ENCODE data around the gene ZNF778. TPM values are rescaled to one million over a fixed set of nuclear protein-coding genes. Genes with fewer than 3 reads are reported as not detected.
"Not testable (repeated sequence)": the region's sequence is repeated elsewhere in the genome, so short reads cannot be mapped to it uniquely, and the experiment has no call there.

The ZNF778 gene
- total RNA-seq, 1 donor from 2014 or later: 13.7 TPM

GRCh38 chr16:89210904-89211515 is 6.5 kb upstream of the ZNF778 start:
- no peak for DNase-seq (ENCODE audit: low read depth, low spot score)

DNA sequence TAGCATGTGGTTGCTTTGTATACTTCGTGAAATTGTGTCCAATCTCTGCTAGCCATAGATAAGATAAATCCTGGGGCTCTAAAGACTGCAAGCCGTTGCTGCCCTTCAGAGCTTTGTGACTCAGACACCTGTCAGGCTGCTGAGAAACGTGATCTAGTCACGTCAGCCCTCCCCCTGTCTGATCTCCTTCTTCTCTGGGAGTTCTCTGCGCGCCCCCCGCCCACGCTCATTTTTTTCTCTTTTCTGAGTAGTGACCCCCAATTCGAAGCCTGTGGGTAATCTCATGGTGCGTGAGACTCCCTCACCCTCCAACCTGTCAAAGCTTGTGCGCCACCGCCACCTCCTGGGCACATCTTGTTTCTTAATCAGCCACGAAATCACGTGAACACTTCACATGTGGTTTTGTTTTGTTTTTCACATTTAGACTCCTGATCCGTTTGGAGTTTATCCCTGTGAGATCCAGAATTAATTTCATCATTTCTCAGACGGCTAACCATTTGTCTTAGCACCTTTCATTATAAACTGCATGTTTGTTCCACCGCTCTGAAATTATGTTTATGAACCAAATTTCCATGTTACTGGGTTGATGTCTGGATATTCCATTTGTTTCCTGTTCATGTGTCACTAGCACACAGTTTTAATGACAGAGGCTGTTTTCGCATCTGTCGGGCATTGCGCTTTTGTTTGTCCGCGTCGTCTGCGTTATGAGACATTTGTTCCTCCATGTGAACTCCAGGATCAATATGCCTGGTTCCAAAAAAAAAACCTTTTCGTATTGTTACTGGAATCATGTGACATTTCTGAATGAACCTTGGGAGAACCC is 977 bp upstream of the ZNF778 start:
- DNase-seq (ENCODE audit: low read depth, low spot score): peak; percentile 36

DNA sequence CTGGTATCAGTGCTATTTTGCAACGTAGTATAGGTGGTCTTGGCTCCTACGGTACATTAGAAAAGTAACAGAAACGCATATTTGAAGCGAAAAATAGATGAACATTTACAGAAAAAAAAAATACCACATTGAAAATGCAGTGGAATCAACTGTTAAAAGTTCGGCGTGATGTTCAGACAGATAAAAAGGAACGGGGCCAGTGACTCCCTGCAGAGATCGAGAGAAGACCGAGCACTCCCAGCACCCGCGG is 440 bp upstream of the ZNF778 start:
- DNase-seq (ENCODE audit: low read depth, low spot score): no peak

DNA sequence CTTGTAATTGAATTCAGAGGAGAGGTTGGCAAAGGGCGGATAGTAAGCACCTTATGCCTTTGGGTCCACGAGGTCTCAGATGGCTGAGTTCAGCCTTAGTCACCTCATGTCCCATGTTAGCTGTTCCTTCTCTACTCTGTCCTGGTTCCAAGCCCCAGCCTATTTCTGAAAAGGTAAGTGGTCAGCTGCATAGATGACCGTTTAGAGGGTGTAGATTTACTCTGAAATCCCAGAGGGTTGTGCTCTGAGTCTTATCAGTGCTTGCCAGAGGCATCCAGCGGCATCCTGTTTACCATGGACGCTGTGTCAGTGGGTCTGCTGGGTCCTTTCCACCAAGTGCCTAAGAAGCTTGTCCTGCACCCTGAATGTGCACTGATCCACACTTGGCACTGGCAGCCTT is 1.9 kb downstream of the ZNF778 start:
- DNase-seq (ENCODE audit: low read depth, low spot score): no peak

DNA sequence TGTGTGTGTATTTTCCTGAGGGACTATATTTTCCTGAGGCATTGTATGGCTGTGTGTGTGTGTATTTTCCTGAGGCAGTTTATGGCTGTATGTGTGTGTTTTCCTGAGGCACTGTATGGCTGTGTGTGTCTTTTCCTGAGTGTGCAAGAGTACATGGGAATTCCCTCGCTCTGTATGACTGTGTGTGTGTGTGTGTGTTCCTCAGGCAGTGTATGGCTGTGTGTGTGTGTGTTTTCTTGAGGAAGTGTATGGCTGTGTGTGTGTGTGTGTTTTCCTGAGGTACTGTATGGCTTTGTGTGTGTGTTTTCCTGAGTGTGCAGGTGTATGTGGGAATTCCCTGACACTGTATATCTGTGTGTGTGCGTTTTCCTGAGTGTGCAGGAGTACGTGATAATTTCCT is 4.1 kb downstream of the ZNF778 start:
- no peak for DNase-seq (ENCODE audit: low read depth, low spot score)

- no peak for DNase-seq (ENCODE audit: low read depth, low spot score)
Measured at GRCh38 chr16:89222931-89223330, 5.4 kb downstream of the ZNF778 start.

DNA sequence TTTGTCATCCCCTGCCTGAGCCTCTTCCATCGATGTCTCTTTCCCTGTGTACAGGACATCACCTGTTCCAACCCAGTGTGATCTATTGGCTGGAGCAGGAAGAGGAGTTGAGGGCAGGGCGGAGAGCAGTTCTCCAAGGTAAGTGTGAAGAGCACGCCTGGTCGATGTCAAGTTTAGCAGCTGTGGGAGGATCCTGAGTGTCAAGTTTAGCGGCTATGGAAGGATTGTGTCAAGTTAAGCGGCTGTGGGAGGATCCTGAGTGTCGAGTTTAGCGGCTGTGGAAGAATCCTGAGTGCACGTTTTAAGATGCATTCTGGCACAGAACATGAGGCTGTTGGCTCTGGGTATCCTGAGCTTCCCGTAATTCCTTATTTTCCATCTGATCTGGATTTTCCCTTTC is 7.2 kb downstream of the ZNF778 start:
- DNase-seq (ENCODE audit: low read depth, low spot score): no peak

DNA sequence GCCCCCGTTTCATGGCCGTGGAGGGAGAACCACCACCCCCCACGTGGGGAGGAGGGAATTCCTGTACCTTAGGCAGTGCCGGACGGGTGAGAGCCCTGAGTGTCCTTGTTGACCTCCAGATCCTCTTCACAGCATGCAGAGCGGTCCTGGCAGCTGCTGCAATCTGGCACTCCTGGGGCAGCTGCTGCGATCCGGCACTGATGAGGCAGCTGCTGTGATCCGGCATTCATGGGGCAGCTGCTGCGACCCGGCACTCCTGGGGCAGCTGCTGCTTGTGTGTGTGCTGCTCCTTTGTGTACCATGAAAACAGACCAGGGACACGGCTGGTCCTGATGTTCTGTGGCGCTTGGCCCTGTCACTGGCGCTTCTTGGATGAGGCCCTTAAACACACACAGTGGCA is 12.8 kb downstream of the ZNF778 start:
- DNase-seq (ENCODE audit: low read depth, low spot score): no peak

DNA sequence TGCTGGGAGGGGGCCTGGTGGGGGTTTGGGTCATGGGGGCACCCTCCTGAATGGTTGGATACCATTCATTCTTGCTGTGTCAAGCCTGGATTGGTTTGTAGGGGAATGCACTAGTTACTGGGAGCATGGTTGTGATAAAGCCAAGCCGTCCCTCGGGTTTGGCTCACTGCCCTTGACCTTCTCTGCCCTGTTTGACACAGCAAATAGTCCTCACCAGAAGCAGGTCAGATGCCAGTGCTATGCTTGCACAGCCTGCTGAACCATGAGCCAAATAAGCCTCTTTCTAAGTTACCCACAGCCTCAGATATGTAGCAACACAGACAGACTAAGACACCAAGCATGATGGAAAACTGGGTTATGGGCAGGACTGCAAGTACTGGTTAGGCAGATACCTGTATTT is 14.6 kb downstream of the ZNF778 start:
- no peak for DNase-seq (ENCODE audit: low read depth, low spot score)

DNA sequence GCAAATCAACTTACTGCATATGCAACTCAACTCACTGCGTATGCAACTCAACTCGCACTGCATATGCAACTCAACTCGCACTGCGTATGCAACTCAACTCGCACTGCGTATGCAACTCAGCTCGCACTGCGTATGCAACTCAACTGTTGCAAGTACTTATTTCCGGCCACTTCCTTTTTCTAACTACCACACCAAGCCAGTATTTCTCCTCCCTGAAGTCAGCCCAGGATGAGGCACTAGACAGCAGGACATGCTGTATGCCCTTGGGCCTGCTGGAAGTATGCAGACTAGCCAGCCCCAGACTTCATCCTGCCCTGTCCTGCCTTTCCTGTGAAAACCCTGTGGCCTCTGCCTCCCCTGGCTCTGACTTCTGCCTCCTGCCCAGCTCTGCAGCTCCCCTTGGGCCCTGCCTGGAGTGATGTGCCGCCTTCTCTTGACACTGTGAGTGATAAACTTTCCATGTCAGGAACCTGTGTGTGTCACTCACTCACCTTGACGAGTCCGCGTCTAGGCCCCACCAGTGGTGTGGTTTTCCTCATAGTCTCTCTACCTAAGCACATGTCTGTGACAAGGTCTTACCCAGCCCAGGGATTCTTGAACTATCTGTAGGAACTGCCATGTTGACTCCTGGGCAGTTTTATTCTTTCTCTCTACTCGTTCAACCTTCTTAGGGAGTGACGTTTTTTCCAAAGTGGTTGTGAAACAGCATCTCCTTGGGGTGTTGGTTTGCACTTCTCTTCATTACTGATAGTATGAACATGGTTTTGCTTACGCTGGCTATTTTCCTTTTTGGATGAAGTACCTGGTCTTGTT is 16.4 kb downstream of the ZNF778 start:
- DNase-seq (ENCODE audit: low read depth, low spot score): no peak

GRCh38 chr16:89237733-89238132 is 20.2 kb downstream of the ZNF778 start:
- no peak for DNase-seq (ENCODE audit: low read depth, low spot score)

DNA sequence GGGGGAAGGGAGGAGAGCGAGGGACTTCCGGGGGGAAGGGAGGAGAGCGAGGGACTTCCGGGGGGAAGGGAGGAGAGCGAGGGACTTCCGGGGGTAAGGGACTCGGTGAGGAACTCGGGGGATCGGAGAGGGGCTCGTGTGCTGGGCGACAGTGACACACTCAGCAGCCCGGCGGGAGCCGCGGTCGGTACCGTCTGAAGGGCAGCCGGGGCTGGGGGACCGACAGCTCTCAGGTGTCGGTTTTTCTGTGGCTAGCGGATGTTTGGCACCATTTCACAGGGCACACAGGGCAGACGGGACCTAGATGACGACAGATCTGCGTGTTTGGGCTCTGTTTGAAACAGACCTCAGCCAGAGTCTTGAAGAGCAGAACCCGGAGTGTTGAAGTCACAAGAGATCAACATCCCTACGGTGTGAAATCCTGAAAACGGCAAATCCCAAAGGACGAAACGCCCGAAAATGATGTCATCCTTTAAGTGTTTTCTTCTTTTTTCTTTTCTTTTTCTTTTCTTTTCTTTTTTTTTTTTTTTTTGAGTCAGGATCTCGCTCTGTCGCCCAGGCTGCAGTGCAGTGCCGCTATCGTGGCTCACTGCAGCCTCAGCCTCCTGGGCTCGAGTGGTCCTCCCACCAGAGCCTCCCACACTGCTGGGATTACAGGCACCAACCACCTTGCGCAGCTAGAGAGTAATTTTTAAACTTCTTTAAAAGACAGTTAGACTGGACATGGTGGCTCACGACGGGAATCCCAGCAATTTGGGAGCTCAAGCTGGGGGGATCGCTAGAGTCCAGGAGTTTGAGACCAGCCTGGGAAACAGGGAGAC is 23.9 kb downstream of the ZNF778 start:
- no peak for DNase-seq (ENCODE audit: low read depth, low spot score)

GRCh38 chr16:89242795-89243200 is 25.3 kb downstream of the ZNF778 start:
- no peak for DNase-seq (ENCODE audit: low read depth, low spot score)

- DNase-seq (ENCODE audit: low read depth, low spot score): no peak
Measured at GRCh38 chr16:89243664-89244063, 26.2 kb downstream of the ZNF778 start.

GRCh38 chr16:89244264-89244663 is 26.8 kb downstream of the ZNF778 start:
- DNase-seq (ENCODE audit: low read depth, low spot score): not testable (repeated sequence)

GRCh38 chr16:89244754-89245153 is 27.3 kb downstream of the ZNF778 start:
- DNase-seq (ENCODE audit: low read depth, low spot score): no peak

- no peak for DNase-seq (ENCODE audit: low read depth, low spot score)
Measured at GRCh38 chr16:89246383-89246902, 28.9 kb downstream of the ZNF778 start.

DNA sequence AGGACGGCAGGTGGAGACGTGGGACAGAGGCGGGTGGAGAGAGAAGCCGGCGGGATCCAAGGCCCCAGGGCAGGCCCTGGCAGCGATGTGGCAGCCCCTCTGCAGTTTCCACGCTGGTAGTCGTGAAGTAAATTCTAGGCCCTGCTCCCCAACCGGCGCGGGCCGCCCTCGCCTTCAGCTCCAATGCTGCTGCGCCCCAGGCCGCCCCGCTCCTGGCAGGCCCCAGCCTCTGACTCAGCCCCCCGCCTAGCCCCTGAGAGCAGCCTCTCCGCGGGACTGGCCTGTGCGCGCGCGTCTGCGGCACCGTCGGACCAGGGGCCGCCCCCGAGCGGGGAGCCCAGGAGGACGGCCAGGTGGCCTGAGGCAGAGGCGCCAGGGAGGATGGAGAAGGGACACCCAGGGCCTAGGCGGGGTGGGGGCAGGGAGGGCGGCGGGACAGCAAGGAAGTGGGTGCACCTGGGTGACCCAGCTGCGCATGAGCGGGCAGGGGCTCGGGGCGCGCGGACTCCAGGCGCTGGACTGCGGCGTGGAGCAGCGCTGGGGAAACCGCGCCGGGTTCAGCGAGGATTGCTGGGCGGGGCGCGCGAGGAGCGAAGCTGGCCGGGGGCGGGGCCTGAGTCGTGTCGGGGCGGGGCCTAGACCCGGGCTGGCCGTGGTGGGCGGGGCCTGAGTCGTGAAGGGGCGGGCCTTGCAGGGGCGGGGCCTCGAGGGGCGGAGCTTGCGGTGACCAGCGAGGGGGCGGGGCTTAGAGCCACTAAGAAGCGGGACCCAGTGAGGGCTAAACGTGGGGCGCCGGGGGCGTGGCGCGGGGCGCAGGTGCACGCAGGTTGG is 29.6 kb downstream of the ZNF778 start:
- DNase-seq (ENCODE audit: low read depth, low spot score): peak; percentile 36

- DNase-seq (ENCODE audit: low read depth, low spot score): not testable (repeated sequence)
Measured at GRCh38 chr16:89247734-89248075, 30.2 kb downstream of the ZNF778 start.

- DNase-seq (ENCODE audit: low read depth, low spot score): no peak
Measured at GRCh38 chr16:89248196-89248982, 30.9 kb downstream of the ZNF778 start.

Measured in pulmonary artery endothelial cell (primary cell).